Endothelial cell of umbilical vein (primary cell): ENCODE results near the gene SMCHD1.

Experiments used
- CTCF ChIP-seq, 2 donors: IDR thresholded peaks; 1 replicate in 1 of 2; 2 replicates in 1 of 2; pipeline ENCODE4 v1.5.1; 2011; ENCODE audit warnings: low read length in 2 of 2, mild to moderate bottlenecking in 2 of 2, moderate library complexity in 2 of 2, control low read depth in 1 of 2, inconsistent platforms in 1 of 2, low read depth in 1 of 2; ENCODE audit not compliant: insufficient read depth in 1 of 2; ENCODE audit errors: extremely low read depth in 1 of 2
- FOS ChIP-seq: IDR thresholded peaks from 2 replicates; pipeline ENCODE4 v1.6.1; 2011; ENCODE audit warnings: mild to moderate bottlenecking, low read length, moderate library complexity, borderline replicate concordance; ENCODE audit not compliant: insufficient read depth
- POLR2A ChIP-seq: IDR thresholded peaks from 2 replicates; pipeline ENCODE4 v1.6.1; 2012; ENCODE audit warnings: low read depth, mild to moderate bottlenecking, control low read depth, low read length
- POLR2AphosphoS5 ChIP-seq: IDR thresholded peaks from 2 replicates; pipeline ENCODE4 v1.6.1; 2012; ENCODE audit warnings: low read depth, mild to moderate bottlenecking, control low read depth, low read length, moderate library complexity; ENCODE audit not compliant: insufficient read depth

DNA sequence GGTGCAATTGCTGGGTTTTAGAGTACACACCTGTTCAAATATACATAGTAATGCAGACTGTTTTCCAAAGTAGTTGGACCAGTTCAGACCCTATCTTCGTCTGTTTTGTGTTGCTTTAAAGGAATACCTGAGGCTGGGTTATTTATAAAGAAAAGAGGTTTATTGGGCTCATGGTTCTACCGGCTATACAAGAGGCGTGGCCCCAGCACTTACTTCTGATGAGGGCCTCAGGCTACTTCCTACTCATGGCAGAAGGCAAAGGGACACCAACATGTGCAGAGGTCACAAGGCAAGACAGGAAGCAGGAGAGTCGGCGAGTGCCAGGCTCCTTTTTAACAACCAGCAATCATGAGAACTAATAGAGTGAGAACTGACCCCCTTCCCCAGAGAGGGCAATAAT, 169.3 kb downstream of the SMCHD1 start:
- TF ChIP-seq POLR2A (no peak), CTCF (IDR thresholded peaks at IDR 0.05; ENCODE audit: extremely low read depth in 1 of 2, insufficient read depth in 1 of 2, low read depth in 1 of 2, low read length in 2 of 2) (no peak), POLR2AphosphoS5 (no peak), FOS (no peak)
